Thyroid gland (tissue), 4 donors: Measurements from ENCODE around the gene BCAS3.

Experiments
- CTCF ChIP-seq, 6 experiments: fragments of 200-600 bp in 3 of 6; fragments of 450-650 bp in 3 of 6; sonication (generic) in 3 of 6; IDR thresholded peaks; one replicate each; pipeline ENCODE4 v1.5.1; 2016 to 2019; ENCODE audit warnings: antibody characterized with exemption in 6 of 6, mild to moderate bottlenecking in 2 of 6, inconsistent platforms in 1 of 6, moderate library complexity in 1 of 6
- POLR2A ChIP-seq, 2 donors: fragments of 450-650 bp; IDR thresholded peaks; one replicate each; pipeline ENCODE4 v1.6.1; 2017; ENCODE audit warnings: antibody characterized with exemption in 2 of 2, mild to moderate bottlenecking in 2 of 2, moderate library complexity in 1 of 2

GRCh38 chr17:60959696-60960095, 282.0 kb downstream of the BCAS3 start:
- no peak for TF ChIP-seq POLR2A (IDR thresholded peaks at IDR 0.05)
- TF ChIP-seq CTCF (IDR thresholded peaks at IDR 0.05), result no peak
